ENCODE measurements around the gene FCAMR.

FCAMR gene

DNA sequence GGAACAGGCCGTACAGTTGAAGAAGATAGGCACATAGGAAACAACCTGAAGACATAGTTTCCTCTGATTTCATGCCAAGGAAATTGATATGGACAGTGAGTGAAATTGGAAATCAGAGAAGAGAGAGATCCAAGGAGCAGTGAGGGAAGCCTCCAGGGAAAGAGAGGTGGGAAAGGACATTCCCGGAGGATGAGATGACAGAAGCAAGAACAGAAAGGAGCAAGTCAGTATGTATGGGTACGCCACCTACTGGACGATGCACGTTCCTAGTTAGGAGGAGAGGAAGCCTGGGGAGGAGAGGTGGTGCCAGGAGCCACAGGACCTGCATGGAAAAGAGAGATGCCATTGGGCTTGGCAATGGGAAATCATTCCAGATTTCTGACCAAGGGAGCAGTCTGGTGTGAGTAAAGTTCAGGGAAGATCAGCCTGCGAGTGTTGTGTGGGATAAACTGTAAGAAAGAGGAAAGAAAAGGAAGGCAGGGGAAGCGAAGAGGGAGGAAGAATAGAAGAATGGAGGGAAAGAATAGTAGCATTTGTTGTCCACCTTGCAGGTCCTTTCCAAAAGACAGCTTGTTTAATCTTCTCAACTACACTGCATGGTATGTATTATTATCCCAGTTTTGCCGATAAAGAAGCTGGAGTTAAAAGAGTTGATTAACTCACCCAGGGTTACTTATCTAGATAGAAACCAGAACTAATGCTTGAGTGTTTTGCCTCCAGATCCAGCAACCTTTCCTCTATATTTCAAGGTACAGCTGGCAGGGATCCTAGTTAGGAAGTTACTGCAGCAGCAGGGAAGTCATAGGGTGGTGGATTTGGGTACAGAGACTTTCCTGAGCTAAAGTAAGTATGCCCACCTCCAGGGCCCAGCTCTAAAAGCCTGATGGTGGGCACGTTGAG, 34.9 kb upstream of the FCAMR start:
- Histone ChIP-seq H3K36me3 (ENCODE audit: insufficient read depth, low read length) (no peaks in the 10 kb centered on the region), H3K9ac (ENCODE audit: low read depth, low read length) (no peak overlapping the region), H3K4me1 (ENCODE audit: insufficient read depth, low read length) (no peaks in the 10 kb centered on the region; the same call in 1 of the 2 replicates), H3K9me3 (ENCODE audit: control insufficient read depth, insufficient read depth, low read length) (no peaks in the 10 kb centered on the region)

GRCh38 chr1:207003210-207003609, 33.0 kb upstream of the FCAMR start:
- Histone ChIP-seq H3K9ac (ENCODE audit: low read depth, low read length) (no peak overlapping the region), H3K4me1 (ENCODE audit: insufficient read depth, low read length) (no peaks in the 10 kb centered on the region; the same call in 1 of the 2 replicates), H3K9me3 (ENCODE audit: control insufficient read depth, insufficient read depth, low read length) (no peaks in the 10 kb centered on the region), H3K36me3 (ENCODE audit: insufficient read depth, low read length) (no peaks in the 10 kb centered on the region)

GRCh38 chr1:207002724-207003146, 32.5 kb upstream of the FCAMR start:
- Histone ChIP-seq H3K9me3 (ENCODE audit: control insufficient read depth, insufficient read depth, low read length) (no peaks in the 10 kb centered on the region), H3K4me1 (ENCODE audit: insufficient read depth, low read length) (no peaks in the 10 kb centered on the region; the same call in 1 of the 2 replicates), H3K9ac (ENCODE audit: low read depth, low read length) (no peak overlapping the region), H3K36me3 (ENCODE audit: insufficient read depth, low read length) (no peaks in the 10 kb centered on the region)

DNA sequence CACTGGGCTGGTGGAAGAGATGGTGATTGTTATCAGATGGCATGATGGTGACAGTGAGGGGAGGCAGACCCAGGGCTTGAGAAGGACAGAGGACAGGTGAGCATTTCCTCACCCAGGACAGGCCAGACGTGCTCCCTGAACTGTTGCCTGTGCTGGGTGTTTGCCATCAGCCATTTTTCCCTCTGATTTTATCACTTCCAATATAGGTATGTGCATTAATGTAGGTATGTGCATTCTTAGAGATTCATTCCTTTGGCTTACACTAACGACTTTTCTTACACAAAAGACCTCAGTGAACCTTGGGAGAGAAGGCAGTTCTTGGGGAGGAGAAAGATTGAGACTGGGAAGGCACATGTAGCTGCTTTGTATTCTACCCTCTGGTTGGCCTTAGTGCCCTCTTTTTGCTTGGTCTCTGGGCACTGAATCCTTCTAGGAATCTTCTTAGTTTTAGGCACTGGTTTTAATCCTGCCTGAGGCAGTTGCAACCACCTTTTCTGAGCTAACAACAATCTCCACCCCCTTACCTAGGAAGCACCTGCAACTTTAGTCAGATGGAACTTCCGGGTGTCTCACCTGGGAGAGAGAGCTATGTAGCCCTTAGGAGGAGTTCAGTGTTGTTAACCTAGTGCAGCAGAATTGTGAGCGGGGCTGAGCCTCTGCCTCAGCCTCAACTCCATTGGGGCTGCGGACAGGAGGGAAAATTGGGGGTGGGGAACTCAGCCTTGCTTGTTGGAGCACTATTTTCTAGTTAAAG, 31.4 kb upstream of the FCAMR start:
- Histone ChIP-seq H3K36me3 (ENCODE audit: insufficient read depth, low read length) (no peaks in the 10 kb centered on the region), H3K9me3 (ENCODE audit: control insufficient read depth, insufficient read depth, low read length) (no peaks in the 10 kb centered on the region), H3K9ac (ENCODE audit: low read depth, low read length) (no peak overlapping the region), H3K4me1 (ENCODE audit: insufficient read depth, low read length) (no peaks in the 10 kb centered on the region; the same call in 1 of the 2 replicates)

DNA sequence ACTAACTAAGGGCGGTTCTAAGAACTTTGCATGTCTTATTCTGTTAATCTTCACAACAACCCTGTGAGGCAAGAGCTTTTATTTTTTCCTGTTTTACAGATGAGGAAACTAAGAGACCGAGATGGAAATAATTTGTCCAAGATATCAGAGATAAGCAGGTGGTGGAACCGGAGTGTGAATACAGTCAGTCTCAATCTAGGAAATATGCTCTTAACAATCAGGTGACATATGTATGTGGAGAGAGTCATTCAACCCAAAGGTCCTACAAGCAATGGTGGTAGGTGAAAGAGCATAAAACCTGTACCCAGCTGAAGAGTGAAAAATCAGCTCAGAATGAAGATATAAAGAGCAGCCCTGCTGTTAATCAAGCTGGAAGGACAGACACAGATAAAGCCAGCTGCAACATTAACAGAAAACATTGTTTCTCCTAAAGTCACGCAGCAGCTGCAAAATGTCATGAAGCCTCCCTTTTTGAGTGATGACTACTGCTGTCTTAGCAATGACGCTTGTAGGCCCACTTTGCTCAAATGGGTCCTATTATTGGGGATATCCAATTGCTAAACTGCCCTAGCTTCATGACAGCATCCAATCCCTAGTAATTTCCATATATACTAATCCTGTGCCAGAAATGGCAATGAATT, 30.5 kb upstream of the FCAMR start:
- Histone ChIP-seq H3K4me1 (ENCODE audit: insufficient read depth, low read length) (no peaks in the 10 kb centered on the region; the same call in 1 of the 2 replicates), H3K9ac (ENCODE audit: low read depth, low read length) (no peak overlapping the region), H3K9me3 (ENCODE audit: control insufficient read depth, insufficient read depth, low read length) (no peaks in the 10 kb centered on the region), H3K36me3 (ENCODE audit: insufficient read depth, low read length) (no peaks in the 10 kb centered on the region)

GRCh38 chr1:206998816-206999215, 28.6 kb upstream of the FCAMR start:
- H3K36me3 ChIP-seq (ENCODE audit: insufficient read depth, low read length) = no peaks in the 10 kb centered on the region
- no peak overlapping the region for H3K9ac ChIP-seq (ENCODE audit: low read depth, low read length)
- H3K4me1 ChIP-seq (ENCODE audit: insufficient read depth, low read length) = no peaks in the 10 kb centered on the region; the same call in 1 of the 2 replicates
- H3K9me3 ChIP-seq (ENCODE audit: control insufficient read depth, insufficient read depth, low read length) = no peaks in the 10 kb centered on the region

DNA sequence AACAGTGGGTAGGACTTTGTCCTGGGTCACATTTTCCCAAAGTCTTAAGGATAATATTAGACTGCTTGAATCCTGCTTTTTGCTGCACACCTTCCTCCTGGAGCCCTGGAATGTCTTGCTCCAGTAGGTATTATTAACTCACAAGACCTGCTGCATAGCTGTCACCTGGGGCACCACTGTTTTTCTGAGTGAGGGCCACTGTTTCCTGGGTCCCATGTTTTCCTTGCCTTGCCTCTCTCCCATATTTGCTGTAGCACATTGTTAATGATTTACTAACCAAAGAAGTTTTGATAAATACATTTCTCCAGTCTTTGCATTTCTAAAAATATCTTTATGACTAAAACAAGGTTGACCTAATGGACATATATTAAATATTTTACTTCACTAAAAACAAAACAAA, 22.5 kb upstream of the FCAMR start:
- no peaks in the 10 kb centered on the region for H3K9me3 ChIP-seq (ENCODE audit: control insufficient read depth, insufficient read depth, low read length)
- H3K36me3 ChIP-seq (ENCODE audit: insufficient read depth, low read length) = no peaks in the 10 kb centered on the region
- no peak overlapping the region for H3K9ac ChIP-seq (ENCODE audit: low read depth, low read length)
- H3K4me1 ChIP-seq (ENCODE audit: insufficient read depth, low read length) = no peaks in the 10 kb centered on the region

DNA sequence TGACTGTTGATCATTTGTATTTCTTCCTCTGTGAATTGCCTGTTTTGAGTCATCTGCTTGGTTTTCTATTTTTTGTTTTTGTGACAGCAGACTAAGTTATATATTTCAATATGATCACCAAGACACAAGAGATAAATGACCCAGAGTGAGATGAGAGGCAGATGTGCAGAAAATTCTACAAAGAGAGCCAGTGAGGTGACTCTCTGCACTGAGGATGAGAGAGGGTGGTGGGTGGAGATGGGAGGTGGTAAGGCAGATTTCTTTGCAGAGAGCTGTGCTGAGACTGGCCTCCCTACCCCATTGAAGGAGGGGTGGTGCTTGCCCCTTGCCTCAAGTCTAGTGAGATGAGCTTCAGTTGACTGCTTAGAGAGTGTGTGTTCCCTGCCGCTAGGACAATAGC, 17.6 kb upstream of the FCAMR start:
- no peaks in the 10 kb centered on the region for H3K9me3 ChIP-seq (ENCODE audit: control insufficient read depth, insufficient read depth, low read length)
- no peak overlapping the region for H3K9ac ChIP-seq (ENCODE audit: low read depth, low read length)
- no peaks in the 10 kb centered on the region for H3K36me3 ChIP-seq (ENCODE audit: insufficient read depth, low read length)

DNA sequence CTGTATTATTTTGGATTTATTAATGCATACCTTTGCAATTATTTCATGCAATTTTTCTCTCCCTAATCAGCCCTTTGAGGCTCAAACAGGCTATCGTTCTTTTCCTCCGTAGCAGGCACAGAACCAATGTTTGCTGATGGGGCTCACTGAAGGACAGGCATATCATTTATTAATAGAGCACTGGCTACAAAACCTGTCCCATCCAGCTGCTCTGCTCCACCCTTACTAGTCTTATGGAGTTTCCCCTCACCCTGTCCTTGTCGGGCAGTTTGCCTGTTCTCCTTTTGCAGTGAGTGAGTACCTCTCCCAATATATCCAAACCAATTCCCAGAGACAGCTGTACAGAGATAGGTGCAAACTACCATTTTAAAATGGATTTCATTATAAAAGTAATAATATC, 16.6 kb upstream of the FCAMR start:
- Histone ChIP-seq H3K9me3 (ENCODE audit: control insufficient read depth, insufficient read depth, low read length) (no peaks in the 10 kb centered on the region), H3K36me3 (ENCODE audit: insufficient read depth, low read length) (no peaks in the 10 kb centered on the region), H3K4me1 (ENCODE audit: insufficient read depth, low read length) (peaks cover 16% of the 10 kb centered on the region), H3K9ac (ENCODE audit: low read depth, low read length) (no peak overlapping the region)

More for the DNA sequence above, 17.6 kb upstream of the FCAMR start:
- peaks cover 16% of the 10 kb centered on the region for H3K4me1 ChIP-seq (ENCODE audit: insufficient read depth, low read length)

- Histone ChIP-seq H3K36me3 (ENCODE audit: insufficient read depth, low read length) (no peaks in the 10 kb centered on the region), H3K9ac (ENCODE audit: low read depth, low read length) (no peak overlapping the region), H3K4me1 (ENCODE audit: insufficient read depth, low read length) (peaks cover 16% of the 10 kb centered on the region), H3K9me3 (ENCODE audit: control insufficient read depth, insufficient read depth, low read length) (no peaks in the 10 kb centered on the region)
Measured at GRCh38 chr1:206986402-206986801, 16.1 kb upstream of the FCAMR start.

GRCh38 chr1:206985162-206985749, 15.0 kb upstream of the FCAMR start:
- H3K9ac ChIP-seq (ENCODE audit: low read depth, low read length) = no peak overlapping the region; the same call in 1 of the 2 replicates
- H3K9me3 ChIP-seq (ENCODE audit: control insufficient read depth, insufficient read depth, low read length) = no peaks in the 10 kb centered on the region
- H3K4me1 ChIP-seq (ENCODE audit: insufficient read depth, low read length) = peaks cover 16% of the 10 kb centered on the region
- no peaks in the 10 kb centered on the region for H3K36me3 ChIP-seq (ENCODE audit: insufficient read depth, low read length)

GRCh38 chr1:206982216-206982615, 12.0 kb upstream of the FCAMR start:
- peaks cover 21% of the 10 kb centered on the region for H3K4me1 ChIP-seq (ENCODE audit: insufficient read depth, low read length)
- H3K9ac ChIP-seq (ENCODE audit: low read depth, low read length) = no peak overlapping the region
- H3K9me3 ChIP-seq (ENCODE audit: control insufficient read depth, insufficient read depth, low read length) = no peaks in the 10 kb centered on the region
- H3K36me3 ChIP-seq (ENCODE audit: insufficient read depth, low read length) = no peaks in the 10 kb centered on the region

DNA sequence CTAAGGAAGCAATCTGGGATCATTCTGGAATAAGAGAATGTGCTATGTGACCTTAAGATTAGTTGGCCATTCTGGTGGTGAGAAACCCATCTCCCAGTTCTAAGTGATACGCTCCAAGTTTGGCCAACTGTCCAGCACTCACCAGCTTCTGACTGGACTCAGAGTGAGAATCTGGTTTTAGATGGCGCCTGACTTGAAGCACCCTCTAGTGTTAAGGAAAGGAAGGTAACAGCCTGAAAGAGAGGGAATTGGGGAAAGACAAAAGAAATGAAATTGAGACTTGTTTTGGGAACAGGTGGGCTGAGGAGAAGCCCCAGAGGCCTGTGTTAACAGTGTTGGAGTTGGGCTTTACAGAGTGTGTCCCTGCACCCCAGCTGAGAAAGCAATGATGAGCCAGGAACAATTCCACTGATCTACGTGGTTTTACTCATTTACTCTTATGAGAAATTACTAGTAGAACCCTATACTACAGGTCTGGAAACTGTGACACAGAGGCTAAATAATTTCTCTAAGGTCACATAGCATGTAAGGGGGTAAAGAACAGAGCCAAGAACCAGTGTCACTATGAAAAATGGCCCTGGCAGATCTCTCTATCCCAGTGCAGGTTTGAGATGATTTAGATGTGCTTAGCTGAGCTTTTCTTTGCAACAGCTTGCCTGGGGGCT, 9.3 kb upstream of the FCAMR start:
- H3K9me3 ChIP-seq (ENCODE audit: control insufficient read depth, insufficient read depth, low read length) = no peaks in the 10 kb centered on the region
- H3K9ac ChIP-seq (ENCODE audit: low read depth, low read length) = no peak overlapping the region
- no peaks in the 10 kb centered on the region for H3K36me3 ChIP-seq (ENCODE audit: insufficient read depth, low read length)
- H3K4me1 ChIP-seq (ENCODE audit: insufficient read depth, low read length) = peaks cover 5% of the 10 kb centered on the region; the same call in 1 of the 2 replicates

Data from ES-I3 (cell line).